Spinal cord (tissue), 10 donors: Measurements from ENCODE around the gene CYP4V2. TPM values are rescaled to one million over a fixed set of nuclear protein-coding genes. Genes with fewer than 3 reads are reported as not detected.

Experiments
- DNase-seq, 6 donors: peaks; one replicate each; pipeline versions ENCODE4 v3.0.0 to v3.0.0-alpha.2; 2013 to 2015; ENCODE audit warnings: low spot score in 6 of 6, low read depth in 4 of 6
- H3K27ac ChIP-seq: one replicate; pipeline ENCODE4 v1.5.1; 2013; ENCODE audit warnings: low read depth, low read length, control low read depth
- H3K27me3 ChIP-seq: one replicate; pipeline ENCODE4 v1.6.1; 2013; ENCODE audit warnings: low read length; ENCODE audit not compliant: control insufficient read depth, insufficient read depth
- H3K36me3 ChIP-seq: one replicate; pipeline ENCODE4 v1.6.1; 2013; ENCODE audit warnings: low read length; ENCODE audit not compliant: control insufficient read depth, insufficient read depth
- H3K4me1 ChIP-seq: one replicate; pipeline ENCODE4 v1.6.1; 2013; ENCODE audit warnings: low read length; ENCODE audit not compliant: control insufficient read depth, insufficient read depth
- H3K4me3 ChIP-seq: one replicate; pipeline ENCODE4 v1.5.1; 2013; ENCODE audit warnings: low read depth, low read length, control low read depth
- H3K9me3 ChIP-seq: one replicate; pipeline ENCODE4 v1.6.1; 2013; ENCODE audit warnings: low read length; ENCODE audit not compliant: control insufficient read depth, insufficient read depth
- WGBS: methylation state at CpG from one replicate; pipeline ENCODE4 v1.1.5; 2013; ENCODE audit warnings: missing lambda C conversion rate; ENCODE audit not compliant: insufficient coverage; 5-methylcytosine and 5-hydroxymethylcytosine counted together
- polyA plus RNA-seq, 2 donors: library from polyadenylated mRNA; unstranded; fragments of 120-200 nt; gene quantifications; one replicate each; pipeline ENCODE4 v1.2.1, GENCODE V29; 2013; ENCODE audit not compliant: insufficient read length in 2 of 2
- total RNA-seq, 2 donors: library from RNA; depleted of rRNA in 1 of 2; stranded (reverse); fragments of 120-200 nt in 1 of 2; fragments of >200 nt in 1 of 2; gene quantifications; one replicate each; pipeline versions ENCODE4 v1.2.3 to v1.2.4, GENCODE V29; 2013 to 2014
- donor health status: healthy.

CYP4V2 gene
- total and polyA plus RNA-seq, 4 donors = 11.3 to 25.9 (median 17.8) TPM

DNA sequence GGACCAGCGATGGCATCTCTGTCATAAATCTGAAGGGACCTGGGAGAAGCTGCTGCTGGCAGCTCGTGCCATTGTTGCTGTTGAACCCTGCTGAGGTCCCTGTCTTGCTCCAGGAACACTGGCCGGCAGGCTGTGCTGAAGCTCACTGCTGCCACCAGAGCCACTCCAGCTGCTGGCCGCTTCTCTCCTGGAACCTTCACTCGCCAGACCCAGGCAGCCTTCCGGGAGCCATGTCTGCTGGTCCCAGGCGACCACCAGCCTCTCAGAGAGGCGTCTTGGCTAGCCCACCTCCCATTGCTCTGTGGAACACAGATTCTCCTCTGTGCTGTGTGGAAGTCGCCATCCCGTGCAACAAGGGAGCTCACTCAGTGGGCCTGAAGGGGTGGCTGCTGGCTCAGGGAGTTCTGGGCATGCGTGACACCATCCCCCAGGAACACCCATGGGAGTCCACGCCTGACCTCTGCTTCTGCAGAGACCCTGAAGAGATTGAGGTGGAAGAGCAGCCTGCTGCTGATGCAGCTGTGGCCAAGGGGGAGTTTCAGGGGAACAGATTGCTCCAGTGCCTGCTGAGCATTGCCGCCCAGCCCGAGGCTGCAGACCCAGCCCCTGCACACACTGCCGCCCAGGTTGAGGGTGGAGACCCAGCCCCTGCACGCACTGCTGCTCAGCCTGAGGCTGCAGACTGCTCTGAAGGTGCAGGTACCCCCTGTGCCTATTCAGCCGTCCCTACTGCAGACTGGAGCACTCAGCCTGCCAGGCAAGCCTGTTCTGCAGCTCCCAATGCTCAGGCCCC, 33.1 kb upstream of the CYP4V2 start:
- H3K36me3 ChIP-seq = peaks cover 50% of the 10 kb centered on the region
- 66% methylated on average over 17 of the region's 17 CpGs for WGBS
- no peaks in the 10 kb centered on the region for H3K27me3 ChIP-seq

DNA sequence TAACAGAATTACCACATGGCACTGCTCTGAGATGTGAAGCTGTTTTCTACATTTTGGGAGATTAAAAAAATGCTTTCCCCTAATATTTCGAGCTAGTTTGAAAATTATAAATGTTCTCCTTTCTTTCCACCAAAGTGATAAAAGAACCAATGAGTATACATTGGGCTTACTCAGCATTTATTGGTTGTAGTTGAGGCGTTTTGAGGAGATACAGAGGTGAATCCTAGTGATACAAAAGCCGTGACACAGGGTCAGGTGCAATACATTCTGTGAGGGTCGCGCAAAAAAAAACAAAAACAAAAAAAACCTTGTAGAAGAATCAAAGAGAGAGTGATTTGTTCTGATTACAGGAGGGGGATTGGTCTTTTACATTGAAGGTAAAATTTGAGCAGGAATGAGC, 32.4 kb upstream of the CYP4V2 start:
- Histone ChIP-seq H3K4me1 (no peaks in the 10 kb centered on the region), H3K4me3 (no peak overlapping the region), H3K27ac (no peak overlapping the region), H3K36me3 (peaks cover 48% of the 10 kb centered on the region), H3K27me3 (no peaks in the 10 kb centered on the region), H3K9me3 (no peaks in the 10 kb centered on the region)
- 100% methylated on average over 3 of the region's 5 CpGs for WGBS
- DNase-seq = no peak

More for the DNA sequence above, 33.1 kb upstream of the CYP4V2 start:
- DNase-seq = no peak
- Histone ChIP-seq H3K4me1 (no peaks in the 10 kb centered on the region), H3K4me3 (no peak overlapping the region), H3K9me3 (no peaks in the 10 kb centered on the region), H3K27ac (no peak overlapping the region)

DNA sequence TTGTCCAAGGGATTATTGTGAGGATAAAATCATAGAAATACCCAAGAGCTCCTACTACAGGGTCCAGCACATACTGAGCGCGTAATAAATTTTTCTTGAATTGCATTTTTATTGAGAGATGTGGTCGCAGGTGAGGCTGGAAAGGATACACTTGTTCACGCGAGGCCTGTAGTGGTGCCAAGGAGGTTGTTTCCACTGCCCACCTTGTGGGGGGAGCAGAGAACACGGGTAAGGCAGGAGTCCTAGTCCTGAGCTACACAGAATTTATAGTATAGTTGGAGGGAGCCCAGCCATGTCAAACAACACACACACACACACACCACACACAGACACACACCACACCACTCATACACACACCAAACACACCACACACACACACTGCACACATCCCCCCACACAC, 31.8 kb upstream of the CYP4V2 start:
- Histone ChIP-seq H3K4me1 (no peaks in the 10 kb centered on the region), H3K4me3 (no peak overlapping the region), H3K27ac (no peak overlapping the region), H3K9me3 (no peaks in the 10 kb centered on the region), H3K36me3 (peaks cover 52% of the 10 kb centered on the region), H3K27me3 (no peaks in the 10 kb centered on the region)
- no CpG with 5 or more reads among the region's 6 CpGs for WGBS
- DNase-seq = no peak

DNA sequence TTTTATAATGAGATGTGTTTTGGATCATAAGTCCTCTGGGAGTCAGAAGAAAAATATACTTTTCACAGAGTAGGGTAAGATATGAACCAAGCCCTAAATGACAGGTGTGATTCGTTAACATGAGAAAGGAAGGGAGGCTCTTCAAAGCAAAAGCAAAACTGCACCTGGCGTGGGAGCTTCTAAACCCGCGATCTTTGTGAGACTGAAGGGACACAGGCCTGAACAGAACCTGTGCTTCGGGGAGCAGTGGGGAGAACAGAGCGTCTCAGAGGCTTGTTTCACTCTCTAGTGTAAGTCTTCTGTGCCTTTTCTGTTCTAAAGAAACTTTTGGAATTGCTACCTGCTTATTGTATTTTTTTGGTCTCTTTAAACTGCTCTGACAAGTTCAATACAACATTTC, 30.2 kb upstream of the CYP4V2 start:
- Histone ChIP-seq H3K27me3 (no peaks in the 10 kb centered on the region), H3K4me1 (no peaks in the 10 kb centered on the region), H3K9me3 (no peaks in the 10 kb centered on the region), H3K4me3 (no peak overlapping the region), H3K27ac (no peak overlapping the region), H3K36me3 (peaks cover 55% of the 10 kb centered on the region)
- 79% methylated on average over 5 of the region's 6 CpGs for WGBS
- DNase-seq = no peak

DNA sequence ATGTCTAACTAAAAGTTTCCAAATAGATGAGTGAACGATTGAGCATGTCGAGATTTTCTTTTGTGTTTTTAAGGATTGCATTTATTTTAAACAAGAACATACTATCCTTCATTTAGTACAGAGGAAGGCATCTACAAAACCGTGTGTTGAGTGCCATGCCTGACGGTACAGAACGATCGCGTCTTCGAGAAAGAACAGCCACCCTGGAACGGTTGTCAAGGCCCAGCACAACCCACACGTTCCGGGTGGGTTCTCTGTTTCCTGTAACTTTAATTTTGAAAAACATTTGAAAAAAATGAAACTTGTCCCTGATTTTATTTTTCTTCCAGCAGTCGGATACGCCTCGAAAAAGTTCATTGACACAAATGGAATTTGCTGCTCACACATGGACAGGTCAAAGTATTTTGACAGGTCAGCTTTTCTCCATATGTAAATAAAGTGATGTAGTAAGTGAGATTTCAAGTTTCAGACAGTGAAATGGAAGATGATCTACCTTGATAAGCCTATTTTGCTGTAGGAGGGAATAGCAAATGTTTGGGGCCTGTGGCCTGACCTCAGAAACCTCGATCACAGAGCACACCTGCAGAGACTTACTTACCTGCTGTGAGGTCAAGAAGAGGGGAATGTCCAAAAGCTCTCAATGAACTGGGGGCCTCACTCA, 24.4 kb upstream of the CYP4V2 start:
- no peak for DNase-seq
- no peak overlapping the region for H3K4me3 ChIP-seq

DNA sequence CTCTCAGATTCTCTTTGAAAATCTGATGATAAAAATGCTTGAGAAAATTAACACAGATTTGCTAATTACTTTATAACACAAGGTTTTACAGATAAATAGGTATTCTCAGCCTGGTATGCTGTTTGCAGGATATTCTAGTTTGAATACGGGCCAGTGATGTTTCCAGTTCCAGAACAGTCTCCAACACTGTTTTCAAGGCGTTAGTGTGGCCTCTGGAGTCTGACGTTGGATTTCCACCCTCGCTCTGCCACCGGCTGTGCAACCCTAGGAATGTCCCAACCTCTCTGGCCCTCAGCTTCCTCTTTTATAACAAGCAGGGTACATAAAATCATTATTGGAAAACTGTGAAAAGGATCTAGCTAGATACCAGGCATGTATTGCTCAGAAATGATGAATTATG, 23.8 kb upstream of the CYP4V2 start:
- Histone ChIP-seq H3K36me3 (peaks cover 35% of the 10 kb centered on the region), H3K27ac (no peak overlapping the region), H3K4me3 (no peak overlapping the region), H3K4me1 (no peaks in the 10 kb centered on the region), H3K9me3 (no peaks in the 10 kb centered on the region), H3K27me3 (no peaks in the 10 kb centered on the region)
- WGBS = 88% methylated on average over 4 of the region's 5 CpGs
- no peak for DNase-seq

More for the DNA sequence above, 24.4 kb upstream of the CYP4V2 start:
- Histone ChIP-seq H3K36me3 (peaks cover 38% of the 10 kb centered on the region), H3K27ac (no peak overlapping the region), H3K4me1 (no peaks in the 10 kb centered on the region), H3K9me3 (no peaks in the 10 kb centered on the region), H3K27me3 (no peaks in the 10 kb centered on the region)
- 93% methylated on average over 12 of the region's 15 CpGs for WGBS

DNA sequence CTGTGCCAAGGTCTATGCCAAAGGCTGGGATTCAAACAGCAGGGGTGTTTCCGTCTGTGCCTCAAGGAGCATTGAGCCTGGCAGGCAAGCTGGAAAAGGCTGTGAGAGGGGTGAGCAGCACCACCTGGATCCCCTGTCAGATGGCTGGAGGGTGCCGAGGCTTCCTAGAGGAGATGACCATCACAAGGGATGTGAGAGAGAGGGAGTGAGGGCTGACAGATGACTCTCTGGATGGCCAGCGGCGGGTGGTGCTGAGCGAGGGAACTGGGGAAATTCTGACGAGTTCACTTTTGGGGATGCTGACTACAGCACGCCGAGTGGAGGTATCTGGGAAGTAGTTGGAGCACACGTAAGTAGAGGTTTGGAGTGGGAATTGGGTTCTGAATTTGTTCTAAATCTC, 22.6 kb upstream of the CYP4V2 start:
- DNase-seq = no peak
- Histone ChIP-seq H3K27ac (no peak overlapping the region), H3K9me3 (no peaks in the 10 kb centered on the region), H3K4me3 (no peak overlapping the region), H3K27me3 (no peaks in the 10 kb centered on the region), H3K36me3 (peaks cover 32% of the 10 kb centered on the region), H3K4me1 (no peaks in the 10 kb centered on the region)
- 90% methylated on average over 4 of the region's 9 CpGs for WGBS

DNA sequence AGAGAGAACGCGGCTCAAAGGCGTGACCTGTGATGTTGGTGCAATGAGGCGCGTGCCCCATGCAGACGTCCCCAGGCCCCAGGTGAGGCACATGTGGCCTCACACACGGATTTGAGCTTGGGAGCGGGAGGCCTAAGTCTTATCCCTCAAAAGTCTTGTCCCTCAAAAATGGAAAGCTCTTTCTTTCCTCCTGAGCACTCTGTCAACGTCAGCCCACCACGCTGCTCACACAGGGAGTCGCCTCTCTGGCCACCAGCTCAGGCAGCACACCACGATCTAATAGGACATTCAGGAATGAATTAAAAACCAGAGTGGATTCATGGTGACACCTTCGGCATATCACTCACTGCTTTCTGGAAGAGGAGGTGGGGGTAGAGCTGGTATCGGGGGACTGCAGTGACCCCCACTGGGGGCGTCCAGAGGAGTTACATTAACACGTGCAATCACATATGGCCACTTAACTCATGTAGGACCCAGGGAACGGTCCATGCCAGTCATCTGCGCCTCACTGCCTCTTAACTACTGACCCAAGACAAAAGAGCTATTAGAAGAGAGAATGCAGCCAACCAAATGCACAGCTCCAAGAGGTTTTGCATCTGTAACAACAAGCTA, 21.9 kb upstream of the CYP4V2 start:
- H3K36me3 ChIP-seq = peaks cover 28% of the 10 kb centered on the region
- no peaks in the 10 kb centered on the region for H3K9me3 ChIP-seq
- H3K4me3 ChIP-seq = no peak overlapping the region
- no peak for DNase-seq
- 92% methylated on average over 15 of the region's 18 CpGs for WGBS
- H3K27ac ChIP-seq = no peak overlapping the region
- no peaks in the 10 kb centered on the region for H3K4me1 ChIP-seq
- no peaks in the 10 kb centered on the region for H3K27me3 ChIP-seq

DNA sequence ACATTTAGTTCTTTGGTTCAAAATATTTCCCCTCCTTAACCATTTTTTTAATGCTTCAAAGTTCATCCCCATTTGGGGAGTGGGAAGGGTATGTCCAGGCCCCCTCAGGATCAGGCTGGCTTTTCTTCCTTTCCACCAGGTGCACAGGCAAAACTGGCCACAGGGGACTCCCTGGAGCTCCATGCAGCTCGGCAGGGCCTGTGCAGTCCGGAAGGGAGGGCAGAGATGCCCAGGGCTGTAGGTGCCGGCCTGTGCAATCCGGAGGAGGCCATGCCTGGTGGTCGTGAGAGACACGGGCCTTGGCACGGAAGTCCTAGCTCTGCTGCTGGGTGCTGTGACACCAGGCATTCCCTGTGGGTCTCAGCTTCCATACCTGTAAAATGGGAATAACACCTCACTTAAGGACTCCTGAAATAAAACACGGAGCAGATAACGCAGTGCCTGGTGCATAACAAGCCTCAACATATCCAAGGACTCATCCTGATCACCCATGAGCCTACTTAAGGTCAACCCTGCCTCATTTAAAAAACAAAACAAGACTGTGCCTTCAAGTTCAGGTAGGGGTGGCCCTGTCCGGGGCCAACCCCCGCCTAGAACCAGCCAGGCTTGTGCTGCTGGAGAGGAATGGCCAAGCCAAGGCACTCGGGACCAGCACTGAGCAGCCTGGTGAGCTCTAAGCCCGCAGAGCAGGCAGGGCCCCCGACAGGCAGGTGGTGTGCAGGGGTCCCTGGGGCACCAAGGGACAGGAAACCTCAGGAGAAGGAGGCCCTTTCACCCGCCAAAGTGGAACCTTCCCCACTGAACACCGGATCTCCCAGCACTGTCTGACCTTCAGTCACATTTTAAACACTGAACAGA, 21.2 kb upstream of the CYP4V2 start:
- Histone ChIP-seq H3K27ac (no peak overlapping the region), H3K27me3 (no peaks in the 10 kb centered on the region), H3K36me3 (peaks cover 22% of the 10 kb centered on the region), H3K4me1 (no peaks in the 10 kb centered on the region), H3K9me3 (no peaks in the 10 kb centered on the region), H3K4me3 (no peak overlapping the region)
- DNase-seq = no peak
- 91% methylated on average over 16 of the region's 16 CpGs for WGBS
